ENCODE data around the gene RGS16. TPM values are rescaled to one million over a fixed set of nuclear protein-coding genes. Genes with fewer than 3 reads are reported as not detected.

Gene RGS16
- total RNA-seq, 4 donors from 2014 or later = 1.1 to 2.2 (median 1.3) TPM

GRCh38 chr1:182641561-182641960, 37.4 kb upstream of the RGS16 start:
- Histone ChIP-seq H3K36me3 (no peaks in the 10 kb centered on the region), H3K4me1 (peaks cover 0 to 9% (median 0%) of the 10 kb centered on the region in 3 donors), H3K4me3 (no peak overlapping the region), H3K9me3 (no peaks in the 10 kb centered on the region), H3K27me3 (peaks cover 0 to 6% (median 0%) of the 10 kb centered on the region in 4 donors), H3K27ac (no peak overlapping the region)
- intact Hi-C loops (cut with DNase I) = no loop called here
- WGBS, 2 donors = 80 to 86% methylated on average over 5 of the region's 5 CpGs
- no peak for DNase-seq
- TF ChIP-seq CTCF (IDR thresholded peaks at IDR 0.05) (no peak), POLR2A (IDR thresholded peaks at IDR 0.05) (no peak)

GRCh38 chr1:182639330-182639729, 35.1 kb upstream of the RGS16 start:
- DNase-seq = no peak
- peaks cover 0 to 9% (median 0%) of the 10 kb centered on the region in 3 donors for H3K4me1 ChIP-seq
- TF ChIP-seq POLR2A (IDR thresholded peaks at IDR 0.05) (no peak), CTCF (IDR thresholded peaks at IDR 0.05) (no peak)
- H3K27me3 ChIP-seq = peaks cover 0 to 6% (median 0%) of the 10 kb centered on the region in 4 donors
- H3K27ac ChIP-seq = no peak overlapping the region
- intact Hi-C loops (cut with DNase I) = no loop called here
- no peaks in the 10 kb centered on the region for H3K36me3 ChIP-seq
- no peak overlapping the region for H3K4me3 ChIP-seq
- H3K9me3 ChIP-seq = no peaks in the 10 kb centered on the region
- WGBS, 2 donors = 100% methylated on average over 1 of the region's 1 CpG

- intact Hi-C loops (cut with DNase I) = no loop called here
- TF ChIP-seq POLR2A (IDR thresholded peaks at IDR 0.05) (no peak), CTCF (IDR thresholded peaks at IDR 0.05) (no peak)
- no peaks in the 10 kb centered on the region for H3K9me3 ChIP-seq
- WGBS, 2 donors = 76 to 92% methylated on average over 5 of the region's 5 CpGs
- no peaks in the 10 kb centered on the region for H3K36me3 ChIP-seq
- H3K4me1 ChIP-seq = no peaks in the 10 kb centered on the region
- H3K4me3 ChIP-seq = no peak overlapping the region
- no peak for DNase-seq
- H3K27ac ChIP-seq = no peak overlapping the region
- H3K27me3 ChIP-seq = peaks cover 0 to 6% (median 0%) of the 10 kb centered on the region in 4 donors
Observed at GRCh38 chr1:182637769-182638168, 33.6 kb upstream of the RGS16 start.

- H3K4me1 ChIP-seq = peaks cover 0 to 7% (median 0%) of the 10 kb centered on the region in 3 donors
- peaks cover 0 to 6% (median 0%) of the 10 kb centered on the region in 4 donors for H3K27me3 ChIP-seq
- no peak overlapping the region for H3K4me3 ChIP-seq
- no peak for TF ChIP-seq CTCF (IDR thresholded peaks at IDR 0.05)
- TF ChIP-seq POLR2A (IDR thresholded peaks at IDR 0.05) = no peak
- H3K27ac ChIP-seq = no peak overlapping the region
- H3K9me3 ChIP-seq = no peaks in the 10 kb centered on the region
- WGBS, 2 donors = 73 to 78% methylated on average over 2 of the region's 2 CpGs
- no peaks in the 10 kb centered on the region for H3K36me3 ChIP-seq
- intact Hi-C loops (cut with DNase I) = no loop called here
- DNase-seq = no peak
Observed at GRCh38 chr1:182635871-182636270, 31.7 kb upstream of the RGS16 start.

GRCh38 chr1:182634306-182635072, 30.3 kb upstream of the RGS16 start:
- no peak overlapping the region for H3K4me3 ChIP-seq
- intact Hi-C loops (cut with DNase I) = no loop called here
- TF ChIP-seq POLR2A (IDR thresholded peaks at IDR 0.05) = no peak
- no peak for TF ChIP-seq CTCF (IDR thresholded peaks at IDR 0.05)
- H3K36me3 ChIP-seq = no peaks in the 10 kb centered on the region
- peaks cover 0 to 6% (median 0%) of the 10 kb centered on the region in 4 donors for H3K27me3 ChIP-seq
- H3K4me1 ChIP-seq = peaks cover 0 to 13% (median 0%) of the 10 kb centered on the region in 3 donors
- H3K27ac ChIP-seq = no peak overlapping the region
- H3K9me3 ChIP-seq = no peaks in the 10 kb centered on the region
- DNase-seq = no peak
- WGBS, 2 donors = 79 to 100% methylated on average over 4 to 6 of the region's 9 CpGs
